ENCODE results near the gene LRG1.

DNA sequence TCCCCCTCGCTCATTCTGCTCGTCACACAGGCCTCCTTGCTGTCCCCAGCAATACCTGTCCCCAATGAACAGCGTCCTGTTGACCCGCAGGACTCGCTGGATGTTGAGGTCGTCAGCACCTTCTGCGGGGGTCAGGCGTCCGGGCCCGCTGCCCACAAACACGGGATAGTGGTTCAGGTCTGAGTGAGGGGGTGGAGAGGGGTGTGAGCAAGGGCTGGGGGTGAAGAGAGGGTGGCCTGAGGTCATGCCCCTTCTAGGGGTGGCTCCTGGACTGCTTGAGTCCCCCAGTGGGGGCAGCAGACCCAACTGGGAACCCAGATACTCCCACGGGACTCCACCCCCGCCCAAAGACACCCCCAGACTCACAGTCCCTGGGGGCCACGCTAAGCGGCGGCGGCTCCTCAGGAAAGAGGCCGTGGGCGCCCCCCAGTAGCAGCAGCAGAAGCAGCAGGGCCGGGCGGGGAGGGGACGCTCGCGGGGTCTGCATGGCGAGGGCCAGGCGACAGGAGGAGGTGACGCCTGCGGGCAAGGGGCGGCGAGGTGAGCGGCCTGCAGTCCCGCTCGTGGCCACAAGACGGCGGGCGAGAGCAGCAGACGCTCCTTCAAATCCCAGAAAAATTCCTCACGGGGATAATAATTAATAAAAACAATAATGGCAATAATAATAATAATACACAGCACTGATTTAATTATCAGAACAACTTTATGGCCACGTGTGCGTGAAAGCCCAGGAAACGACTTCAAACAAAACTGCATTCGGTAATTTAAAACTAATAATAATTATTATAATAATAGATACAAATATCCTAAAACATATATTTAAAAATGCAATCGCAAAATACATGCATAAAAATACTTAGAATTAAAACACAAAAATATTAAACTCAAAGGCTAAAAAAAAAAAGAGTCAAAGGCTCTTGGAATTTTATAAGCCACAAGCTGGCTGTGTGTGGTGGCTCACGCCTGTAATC, 18.4 kb upstream of the LRG1 start:
- TF ChIP-seq ETV6 (IDR thresholded peaks at IDR 0.05; ENCODE audit: borderline replicate concordance in 1 of 2, low read depth in 2 of 2, low read length in 1 of 2) (no peak), ETV6 (CRISPR knock-in tag; IDR thresholded peaks at IDR 0.05; ENCODE audit: borderline replicate concordance) (no peak), ZNF232 (CRISPR knock-in tag; IDR thresholded peaks at IDR 0.05) (no peak), TCF7L2 (IDR thresholded peaks at IDR 0.05; ENCODE audit: low read depth, low read length) (no peak), MTA2 (IDR thresholded peaks at IDR 0.05; ENCODE audit: low read depth) (no peak), EWSR1 (IDR thresholded peaks at IDR 0.05; ENCODE audit: borderline replicate concordance, low read depth, partially characterized antibody) (no peak), SMC3 (conservative IDR thresholded peaks at IDR 0.05; ENCODE audit: insufficient read depth, low read depth, low read length) (peak; percentile 57; the same call in 1 of the 2 replicates)
- TF ChIP-seq, protein P1, sequence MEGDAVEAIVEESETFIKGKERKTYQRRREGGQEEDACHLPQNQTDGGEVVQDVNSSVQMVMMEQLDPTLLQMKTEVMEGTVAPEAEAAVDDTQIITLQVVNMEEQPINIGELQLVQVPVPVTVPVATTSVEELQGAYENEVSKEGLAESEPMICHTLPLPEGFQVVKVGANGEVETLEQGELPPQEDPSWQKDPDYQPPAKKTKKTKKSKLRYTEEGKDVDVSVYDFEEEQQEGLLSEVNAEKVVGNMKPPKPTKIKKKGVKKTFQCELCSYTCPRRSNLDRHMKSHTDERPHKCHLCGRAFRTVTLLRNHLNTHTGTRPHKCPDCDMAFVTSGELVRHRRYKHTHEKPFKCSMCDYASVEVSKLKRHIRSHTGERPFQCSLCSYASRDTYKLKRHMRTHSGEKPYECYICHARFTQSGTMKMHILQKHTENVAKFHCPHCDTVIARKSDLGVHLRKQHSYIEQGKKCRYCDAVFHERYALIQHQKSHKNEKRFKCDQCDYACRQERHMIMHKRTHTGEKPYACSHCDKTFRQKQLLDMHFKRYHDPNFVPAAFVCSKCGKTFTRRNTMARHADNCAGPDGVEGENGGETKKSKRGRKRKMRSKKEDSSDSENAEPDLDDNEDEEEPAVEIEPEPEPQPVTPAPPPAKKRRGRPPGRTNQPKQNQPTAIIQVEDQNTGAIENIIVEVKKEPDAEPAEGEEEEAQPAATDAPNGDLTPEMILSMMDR (IDR thresholded peaks at IDR 0.05 in 2 of 3, conservative IDR thresholded peaks at IDR 0.05 in 1 of 3; ENCODE audit: insufficient read depth in 2 of 3, low read depth in 1 of 3, low read length in 3 of 3), result peak; percentile 84 to 93 (median 92)
